DMS153 (cell line): ENCODE measurements around the gene SAMD10.
"Not testable (repeated sequence)": the region's sequence is repeated elsewhere in the genome, so short reads cannot be mapped to it uniquely, and the experiment has no call there.

ENCODE experiments used
- DNase-seq: peaks from one replicate; lab custom pipeline; 2025; lab: John Stamatoyannopoulos, UW

SAMD10 gene

DNA sequence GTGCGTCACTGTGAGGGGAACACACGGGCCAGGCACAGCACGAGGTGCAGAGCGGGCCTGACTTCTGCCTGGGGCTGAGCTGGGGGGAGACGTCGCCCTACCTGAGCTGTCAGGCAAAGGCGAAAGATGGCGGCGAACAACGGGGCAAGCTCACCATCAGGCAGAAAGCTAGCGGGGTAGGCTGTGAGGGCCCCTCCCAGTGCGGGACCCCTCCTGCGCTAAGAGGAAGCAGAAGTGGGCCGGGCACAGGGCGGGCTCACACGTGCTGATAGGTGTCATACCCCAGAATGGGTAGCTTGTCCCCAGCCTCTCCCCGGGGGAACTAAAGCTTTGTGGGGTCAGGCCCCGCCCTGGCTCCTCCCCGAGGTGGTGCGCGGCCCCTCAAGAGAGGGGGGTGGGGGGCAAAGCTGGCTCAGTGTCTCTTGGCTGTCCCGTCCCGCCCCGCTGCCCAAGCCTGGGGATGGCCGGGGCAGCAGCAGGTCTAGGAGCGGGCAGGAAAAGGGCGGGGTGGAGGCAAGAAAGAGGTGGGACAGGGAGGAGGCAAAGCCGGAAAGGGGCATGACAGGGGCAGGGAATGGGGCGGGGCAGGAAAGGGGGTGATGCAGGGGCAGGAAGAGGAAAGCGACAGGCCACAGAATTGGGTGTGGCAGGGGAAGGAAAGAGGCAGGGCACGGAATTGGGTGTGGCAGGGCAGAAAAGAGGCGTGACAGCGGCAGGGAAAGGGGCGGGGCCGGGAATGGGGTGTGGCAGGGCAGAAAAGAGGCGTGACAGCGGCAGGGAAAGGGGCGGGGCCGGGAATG lies 38.0 kb downstream of the SAMD10 start:
- DNase-seq, result no peak

GRCh38 chr20:63940472-63941266 lies 38.8 kb downstream of the SAMD10 start:
- no peak for DNase-seq

- no peak for DNase-seq
Observed at GRCh38 chr20:63940071-63940471, 39.4 kb downstream of the SAMD10 start.

- no peak for DNase-seq
Observed at GRCh38 chr20:63939061-63939935, 40.1 kb downstream of the SAMD10 start.

- DNase-seq, result no peak
Observed at GRCh38 chr20:63937596-63937995, 41.8 kb downstream of the SAMD10 start.

DNA sequence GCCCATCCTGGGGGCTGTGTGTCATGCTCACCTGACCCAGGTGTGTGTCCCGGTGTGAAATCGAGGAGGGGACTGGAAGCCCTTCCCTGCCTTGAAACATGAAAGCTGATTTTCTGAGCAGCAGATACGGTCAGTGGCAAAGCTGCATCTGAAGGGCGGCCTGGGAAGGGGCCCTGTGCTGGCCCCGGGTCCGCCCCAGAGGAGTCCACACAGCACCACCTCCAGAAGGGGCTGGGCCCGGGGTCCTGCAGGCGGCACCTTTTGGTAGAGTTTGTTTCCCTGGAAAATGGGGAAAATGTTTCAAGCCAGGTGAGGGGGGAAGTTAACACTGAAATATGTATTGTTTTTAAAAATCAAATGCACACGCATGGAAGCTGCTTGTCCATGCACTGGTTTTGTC lies 44.0 kb downstream of the SAMD10 start:
- no peak for DNase-seq

DNA sequence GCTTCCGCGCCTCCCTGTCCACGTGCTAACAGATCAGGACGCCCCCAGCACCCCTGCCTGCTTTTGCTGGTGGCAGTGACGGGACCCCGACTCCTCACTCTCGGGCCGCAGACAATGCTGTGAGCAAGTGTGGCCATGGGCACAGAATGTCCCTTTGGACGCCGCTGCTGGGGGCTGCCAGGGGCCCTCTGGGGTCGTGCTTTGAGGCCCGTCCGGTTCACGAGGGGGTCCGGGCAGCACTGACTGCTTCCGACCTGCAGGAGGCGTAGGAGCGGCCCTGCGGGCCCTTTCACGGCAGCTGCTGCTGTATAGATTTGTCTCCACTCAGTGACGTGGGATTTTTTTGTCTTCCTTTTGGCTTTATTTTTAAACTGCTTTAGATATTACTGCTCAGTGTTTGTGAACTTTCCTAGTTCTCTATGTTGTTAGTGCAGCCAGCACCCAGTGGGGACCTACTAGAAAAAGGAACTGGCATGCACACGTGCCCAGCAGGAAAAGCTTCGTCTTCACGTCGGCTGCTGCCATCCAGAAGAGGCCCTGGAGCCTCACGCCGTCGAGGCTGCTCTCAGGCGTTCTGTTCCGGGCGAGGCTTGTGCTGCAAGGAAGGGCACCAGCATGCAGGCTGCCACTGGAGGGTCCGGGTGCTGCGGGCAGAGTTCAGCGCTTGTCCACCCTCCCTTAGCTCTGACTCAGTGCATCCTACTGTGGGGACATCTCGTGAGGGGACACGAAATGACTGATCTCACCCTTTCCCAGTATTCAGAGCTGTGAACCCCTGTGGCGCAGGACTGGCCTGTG lies 45.0 kb downstream of the SAMD10 start:
- DNase-seq, result no peak

DNA sequence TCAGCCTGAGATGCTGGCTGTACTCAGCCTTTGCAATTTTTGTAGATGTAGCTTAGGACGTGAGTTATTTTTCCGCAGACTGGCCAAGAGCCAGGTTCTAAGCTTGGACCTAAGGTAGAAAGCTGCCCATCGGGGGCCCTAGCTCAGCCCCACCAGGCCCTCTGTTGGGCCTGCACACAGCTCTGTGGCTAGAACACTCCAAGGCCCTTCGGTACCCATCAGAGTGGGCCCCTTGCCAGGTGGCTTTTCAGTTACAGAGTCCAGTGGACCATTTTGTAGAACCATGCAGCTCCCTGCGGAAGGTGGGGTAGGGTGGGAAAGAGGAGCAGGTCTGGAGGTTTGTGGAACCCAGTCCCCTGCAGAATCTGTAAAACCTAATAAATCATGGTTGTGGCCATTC lies 45.8 kb downstream of the SAMD10 start:
- DNase-seq, result no peak

DNA sequence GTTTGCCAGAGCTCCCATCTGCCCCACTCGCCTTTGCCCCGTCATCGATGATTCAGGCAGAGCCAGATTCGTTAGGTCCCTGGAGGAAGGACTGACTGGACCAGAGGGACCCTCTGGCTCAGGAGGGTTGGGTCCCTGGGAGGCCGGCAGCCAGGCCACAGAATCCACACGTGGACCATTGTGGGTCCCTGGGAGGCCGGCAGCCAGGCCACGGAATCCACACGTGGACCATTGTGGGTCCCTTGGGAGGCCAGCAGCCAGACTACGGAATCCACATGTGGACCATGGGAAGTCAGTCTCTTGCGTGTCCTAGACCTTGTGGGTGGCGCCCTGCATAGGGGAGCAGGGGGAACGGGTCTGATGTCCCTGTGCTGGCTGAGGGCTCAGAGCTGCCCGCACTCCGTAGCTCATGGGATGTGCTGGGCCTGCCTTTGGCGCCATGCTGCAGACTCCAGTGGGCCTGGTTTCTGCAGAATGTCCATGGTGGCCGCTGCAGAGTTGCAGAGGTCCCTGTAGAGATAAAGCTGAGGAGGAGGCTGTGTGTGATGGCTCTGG lies 46.8 kb downstream of the SAMD10 start:
- no peak for DNase-seq

DNA sequence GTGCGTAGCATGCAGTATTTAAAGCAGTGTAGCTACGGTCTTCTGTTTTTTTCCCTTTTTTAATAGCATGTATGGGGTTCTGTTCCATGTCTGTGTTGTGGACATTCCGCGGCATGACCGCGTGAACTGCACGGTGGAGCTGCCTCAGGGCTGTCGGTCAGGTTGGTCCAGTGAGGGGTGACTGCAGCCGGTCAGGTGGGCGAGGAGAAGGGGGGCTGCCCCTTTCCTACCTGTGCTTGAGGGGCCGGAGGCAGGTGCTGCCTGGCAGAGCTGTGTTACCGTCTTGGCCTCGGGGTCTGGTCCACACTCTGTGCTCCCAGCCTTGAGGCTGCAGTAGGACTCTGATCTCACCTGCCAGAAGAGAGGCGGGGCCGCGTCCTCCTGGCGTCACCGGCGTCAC lies 47.7 kb downstream of the SAMD10 start:
- no peak for DNase-seq

GRCh38 chr20:63930971-63931553 lies 48.4 kb downstream of the SAMD10 start:
- DNase-seq, result no peak

DNA sequence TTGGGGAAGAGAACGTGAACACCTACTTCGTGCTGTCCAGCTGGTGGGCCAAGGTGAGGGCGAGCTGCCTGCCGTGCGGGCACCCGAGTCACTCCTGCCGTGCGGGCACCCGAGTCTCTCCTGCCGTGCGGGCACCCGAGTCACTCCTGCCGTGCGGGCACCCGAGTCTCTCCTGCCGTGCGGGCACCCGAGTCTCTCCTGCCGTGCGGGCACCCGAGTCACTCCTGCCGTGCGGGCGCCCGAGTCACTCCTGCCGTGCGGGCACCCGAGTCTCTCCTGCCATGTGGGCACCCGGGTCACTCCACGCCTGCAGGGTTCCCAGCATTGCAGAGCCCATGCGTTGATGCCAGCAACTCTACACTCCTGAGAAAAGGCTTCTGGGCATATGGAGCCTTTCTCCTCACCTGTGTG lies 50.0 kb downstream of the SAMD10 start:
- DNase-seq, result not testable (repeated sequence)

- no peak for DNase-seq
Observed at GRCh38 chr20:63929071-63929470, 50.4 kb downstream of the SAMD10 start.

DNA sequence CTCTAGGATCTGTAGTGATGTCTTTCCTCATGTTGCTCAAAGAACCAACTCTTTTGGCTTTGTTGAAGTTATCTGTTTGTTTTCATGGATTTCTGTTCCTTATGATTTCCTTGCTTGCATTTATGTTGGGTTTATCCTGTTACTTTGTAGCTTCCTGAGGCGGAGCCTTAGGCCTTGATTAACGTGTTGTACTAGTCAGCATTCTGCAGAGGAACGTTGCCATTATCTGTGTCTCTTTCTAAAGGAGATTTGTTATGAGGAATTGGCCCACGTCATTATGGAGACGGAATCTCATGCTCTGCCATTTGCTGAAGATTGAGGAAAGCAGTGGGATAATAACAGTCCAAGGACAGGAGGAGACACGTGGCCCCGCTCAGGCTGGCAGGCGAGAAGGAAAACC lies 53.1 kb downstream of the SAMD10 start:
- DNase-seq, result no peak

- DNase-seq, result no peak
Observed at GRCh38 chr20:63924241-63924640, 55.2 kb downstream of the SAMD10 start.
